Stimulated activated CD4-positive, alpha-beta T cell treated with anti-CD3 and anti-CD28 coated beads, Interleukin-4, amount 100 ng/mL, for 24 hours (primary cell): ENCODE results near the gene OR4Q3.
"Not testable (repeated sequence)": the region's sequence is repeated elsewhere in the genome, so short reads cannot be mapped to it uniquely, and the experiment has no call there.

Source experiments
- DNase-seq: peaks from one replicate; pipeline ENCODE4 v3.0.0-alpha.2; 2020

Gene OR4Q3

DNA sequence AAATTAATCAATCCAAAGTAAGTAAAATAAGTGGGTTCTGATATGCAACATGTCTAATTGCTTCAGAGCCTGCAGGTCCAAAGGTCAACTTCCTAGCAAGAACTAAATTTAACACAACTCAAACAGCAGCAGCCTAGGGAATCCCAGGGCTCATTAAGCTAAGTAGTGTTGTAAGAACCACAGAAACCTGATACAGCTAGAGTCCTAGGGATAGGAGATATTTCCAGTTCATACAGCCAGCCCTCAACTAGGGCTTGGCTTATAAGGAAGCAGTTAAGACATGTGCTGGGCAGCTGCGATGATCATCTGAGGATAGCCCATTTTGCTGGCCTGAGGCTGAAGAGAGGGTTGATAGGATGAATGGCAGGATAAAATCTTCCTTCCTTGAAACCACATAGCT lies at the start of gene OR4Q3:
Gene OR4Q3 (plus strand): TSS at position 316 of the 400 bp plus-strand sequence.
- DNase-seq, result no peak

DNA sequence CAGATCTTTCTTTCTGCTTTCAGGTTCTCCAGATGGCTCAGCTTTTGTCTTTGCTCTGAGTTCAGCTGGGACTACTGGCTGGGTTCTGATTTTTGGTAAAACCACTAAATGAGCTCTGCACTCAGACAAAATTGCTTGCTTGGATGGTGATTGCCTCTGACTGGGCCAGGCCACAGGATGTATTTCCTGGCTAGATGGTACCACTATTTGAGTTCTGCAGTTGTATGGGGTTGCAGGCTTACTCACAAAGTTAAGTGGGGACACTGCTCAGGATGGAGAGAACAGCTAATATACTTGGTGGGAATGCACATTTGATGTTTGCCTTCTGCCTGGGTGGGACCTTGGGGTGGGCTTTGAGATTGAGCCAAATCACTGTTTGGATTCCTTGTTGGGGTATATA lies 14.0 kb upstream of the OR4Q3 start:
- no peak for DNase-seq

DNA sequence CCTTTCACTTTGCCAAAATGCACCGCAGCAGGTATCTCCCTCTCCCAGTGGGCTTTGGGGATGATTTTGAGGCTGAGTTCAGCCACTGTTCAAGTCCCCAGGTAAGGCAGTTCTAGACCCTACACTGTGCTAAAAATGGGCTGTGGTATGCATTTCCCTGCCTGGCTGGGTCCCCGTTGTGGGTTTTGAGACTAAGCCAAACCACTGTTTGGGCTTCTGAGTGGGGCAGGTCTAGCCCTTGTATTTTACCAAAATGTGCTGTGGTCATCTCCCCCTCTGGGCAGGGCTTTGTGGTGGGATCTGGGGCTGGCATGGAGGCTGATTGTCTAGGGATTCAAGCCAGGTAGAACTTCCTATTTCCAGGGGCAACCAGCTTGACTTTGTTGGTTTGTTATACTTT lies 13.6 kb upstream of the OR4Q3 start:
- DNase-seq, result no peak

DNA sequence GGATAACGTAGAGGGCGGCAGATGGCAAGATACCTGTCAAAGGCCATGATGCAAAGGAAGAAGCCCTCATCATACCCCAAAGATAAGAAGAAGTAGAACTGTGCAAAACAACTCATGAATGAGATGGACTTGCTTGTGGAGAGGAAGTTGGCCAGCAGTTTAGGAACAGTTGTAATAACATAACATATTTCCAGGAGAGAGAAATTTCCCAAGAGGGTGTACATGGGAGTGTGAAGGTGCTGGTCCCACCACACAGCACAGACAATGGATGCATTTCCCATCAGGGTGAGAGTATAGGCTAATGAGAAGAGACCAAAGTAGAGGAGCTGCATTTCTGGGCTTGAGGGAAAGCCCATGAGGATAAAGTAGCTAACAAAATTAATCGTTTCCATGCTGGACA lies 9.5 kb upstream of the OR4Q3 start:
- not testable (repeated sequence) for DNase-seq

DNA sequence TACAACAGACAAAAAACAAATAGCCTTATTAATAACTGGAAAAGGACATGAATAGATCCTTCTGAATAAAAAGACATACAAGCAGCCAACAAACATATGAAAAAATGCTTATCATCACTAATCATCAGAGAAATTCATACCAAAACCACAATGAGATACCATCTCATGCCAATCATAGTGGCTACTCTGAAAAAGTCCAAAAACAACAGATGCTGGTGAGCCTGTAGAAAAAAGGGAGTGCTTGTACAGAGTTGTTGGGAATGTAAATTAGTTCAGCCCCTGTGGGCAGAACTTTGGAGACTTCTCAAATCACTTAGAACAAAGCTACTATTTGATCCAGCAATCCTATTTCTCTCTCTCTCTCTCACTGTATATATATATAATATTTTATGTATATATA lies 8.9 kb downstream of the OR4Q3 start:
- not testable (repeated sequence) for DNase-seq

DNA sequence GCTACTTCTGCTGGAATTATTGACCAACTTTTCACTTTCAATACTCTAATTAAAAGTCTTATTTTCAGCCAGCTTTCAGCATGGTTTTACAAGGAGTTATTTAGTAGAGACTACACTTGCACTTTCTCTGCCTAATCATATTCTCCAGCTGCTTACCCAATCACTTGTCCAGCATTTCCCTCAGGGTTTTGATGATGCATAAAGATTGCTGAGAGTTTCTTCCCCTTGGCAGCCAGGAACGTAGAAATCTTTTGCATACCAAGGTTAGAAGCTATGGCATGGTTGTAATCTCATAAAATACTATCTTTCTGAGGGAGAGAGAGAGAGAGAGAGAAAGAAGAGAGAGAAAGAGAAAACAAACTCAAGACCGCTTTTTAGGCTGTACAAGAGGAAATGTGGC lies 10.8 kb downstream of the OR4Q3 start:
- no peak for DNase-seq

DNA sequence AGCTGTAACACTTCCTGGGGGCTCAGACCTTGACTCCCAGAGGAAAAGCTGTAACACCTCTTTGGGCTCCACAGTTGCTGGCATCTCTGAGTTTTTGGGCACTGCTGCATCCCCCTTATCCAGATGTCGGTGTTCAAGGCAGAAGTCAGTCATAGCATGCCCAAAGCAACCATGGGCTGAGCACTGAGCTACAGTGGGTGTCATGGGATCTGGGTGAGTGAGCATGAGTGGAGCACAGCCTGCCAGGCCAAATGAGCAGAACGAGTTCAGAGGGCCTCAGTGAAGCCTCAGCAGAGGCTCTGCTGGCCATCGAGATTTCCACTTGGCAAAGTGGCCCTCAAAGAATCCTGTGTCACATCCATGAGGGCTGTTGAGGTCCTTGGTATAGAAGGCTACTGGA lies 28.1 kb downstream of the OR4Q3 start:
- DNase-seq, result not testable (repeated sequence)

DNA sequence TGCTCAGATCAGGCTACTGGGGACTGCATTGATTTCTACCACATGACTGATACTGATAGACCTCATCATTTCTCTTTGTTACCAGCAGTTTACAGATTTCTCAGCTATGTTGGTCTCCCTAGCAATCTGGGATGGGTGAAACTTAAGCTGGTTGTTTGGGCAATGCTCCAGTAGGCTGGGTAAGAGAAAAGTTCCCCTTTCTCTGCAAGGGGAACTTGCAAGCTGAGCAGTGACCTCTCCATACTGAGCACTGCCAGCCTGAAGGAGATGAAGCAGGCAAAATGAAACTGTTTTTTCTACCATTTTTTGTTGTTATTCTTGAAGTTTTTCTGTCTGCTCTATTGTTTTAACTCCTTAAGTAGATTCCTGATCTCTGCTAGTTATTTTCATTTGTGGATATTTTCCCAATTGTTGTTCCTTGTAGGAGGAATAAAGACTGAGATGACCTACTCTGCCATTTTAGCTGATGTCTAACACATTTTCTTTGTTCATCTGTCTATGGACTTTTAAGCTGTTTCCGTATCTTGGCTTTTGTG lies 28.6 kb downstream of the OR4Q3 start:
- no peak for DNase-seq

DNA sequence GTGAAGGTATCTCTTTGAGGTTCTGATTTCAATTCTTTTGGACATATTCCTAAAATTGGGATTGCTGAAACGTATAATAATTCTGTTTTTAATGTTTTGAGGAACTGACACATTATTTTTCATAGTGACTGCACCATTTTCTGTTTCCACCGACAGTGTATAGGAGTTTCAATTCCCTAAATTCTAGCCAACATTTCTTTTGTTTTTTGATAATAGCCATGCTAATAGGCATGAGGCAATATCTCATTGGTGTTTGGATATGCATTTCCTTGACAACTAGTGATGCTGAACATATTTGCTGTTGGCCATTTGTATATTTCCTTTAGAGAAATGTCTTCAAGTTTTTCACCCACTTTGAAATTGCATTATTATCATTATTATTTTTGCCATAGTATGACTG lies 29.1 kb downstream of the OR4Q3 start:
- DNase-seq, result not testable (repeated sequence)

DNA sequence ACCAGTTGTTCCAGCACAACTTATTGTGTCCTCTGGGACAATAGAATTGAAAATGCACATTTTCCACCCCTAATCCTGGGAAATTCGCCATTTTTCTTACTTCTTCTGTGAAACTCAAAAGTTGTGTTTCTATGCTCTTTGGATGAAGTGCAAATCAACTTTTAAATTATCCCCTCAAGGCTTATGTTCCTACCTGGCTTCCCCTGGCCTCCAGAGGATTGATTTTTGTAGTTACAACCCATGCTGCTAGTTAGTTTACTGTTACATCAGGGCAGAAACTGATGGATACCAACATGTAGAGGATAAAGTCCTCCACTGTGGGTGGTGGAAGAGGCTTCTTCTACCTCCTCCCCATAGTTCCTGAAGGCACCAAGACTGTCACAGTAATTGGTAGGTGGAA lies 29.8 kb downstream of the OR4Q3 start, which contains the start of gene OR4M1:
Gene OR4M1 (plus strand): TSS at position 301 of the 400 bp plus-strand sequence. CDS start 6,819 bp downstream, outside the sequence.
- not testable (repeated sequence) for DNase-seq

DNA sequence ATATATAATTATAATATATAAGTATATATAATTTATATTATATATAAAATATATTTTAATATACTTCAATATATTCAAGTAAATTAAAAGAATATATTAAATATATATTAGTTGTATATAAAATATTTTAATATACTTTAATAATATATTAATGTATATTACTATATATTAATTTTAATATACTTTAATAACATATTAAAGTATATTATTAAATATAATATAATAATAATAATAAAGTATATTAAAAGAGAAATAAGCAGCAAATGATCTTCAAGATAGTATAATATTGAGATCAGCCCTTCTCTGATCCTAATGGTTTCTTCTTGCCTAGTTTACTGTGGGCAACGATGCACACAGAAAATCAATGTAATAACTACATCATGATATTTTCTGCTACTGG lies 32.2 kb downstream of the OR4Q3 start:
- no peak for DNase-seq

DNA sequence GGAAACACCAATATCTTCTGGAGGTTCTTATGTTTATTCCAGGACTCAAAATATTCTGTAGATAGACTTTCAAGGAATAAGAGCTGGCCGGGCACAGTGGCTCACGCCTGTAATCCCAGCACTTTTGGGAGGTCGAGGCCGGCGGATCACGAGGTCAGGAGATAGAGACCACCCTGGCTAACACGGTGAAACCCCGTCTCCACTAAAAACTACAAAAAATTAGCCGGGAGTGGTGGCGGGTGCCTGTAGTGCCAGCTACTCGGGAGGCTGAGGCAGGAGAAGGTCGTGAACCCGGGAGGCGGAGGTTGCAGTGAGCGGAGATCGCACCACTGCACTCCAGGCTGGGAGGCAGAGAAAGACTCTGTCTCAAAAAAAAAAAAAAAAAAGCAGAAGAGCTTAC lies 42.5 kb downstream of the OR4Q3 start:
- not testable (repeated sequence) for DNase-seq

DNA sequence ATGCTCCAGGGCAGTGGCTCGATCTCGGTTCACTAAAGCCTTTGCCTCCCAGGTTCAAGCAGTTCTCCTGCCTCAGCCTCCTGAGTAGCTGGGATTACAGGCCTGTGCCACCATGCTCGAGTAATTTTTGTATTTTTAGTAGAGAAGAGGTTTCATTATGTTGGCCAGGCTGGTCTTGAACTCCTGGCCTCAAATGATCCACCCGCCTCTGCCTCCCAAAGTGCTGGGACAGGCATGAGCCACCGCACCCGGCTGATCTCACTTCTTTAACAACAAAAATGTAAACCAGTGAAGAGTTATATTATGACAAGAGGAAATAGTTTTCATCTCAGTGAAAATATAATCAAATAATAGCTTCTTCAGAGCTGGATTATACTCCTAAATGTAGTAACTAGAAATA lies 43.9 kb downstream of the OR4Q3 start:
- not testable (repeated sequence) for DNase-seq

DNA sequence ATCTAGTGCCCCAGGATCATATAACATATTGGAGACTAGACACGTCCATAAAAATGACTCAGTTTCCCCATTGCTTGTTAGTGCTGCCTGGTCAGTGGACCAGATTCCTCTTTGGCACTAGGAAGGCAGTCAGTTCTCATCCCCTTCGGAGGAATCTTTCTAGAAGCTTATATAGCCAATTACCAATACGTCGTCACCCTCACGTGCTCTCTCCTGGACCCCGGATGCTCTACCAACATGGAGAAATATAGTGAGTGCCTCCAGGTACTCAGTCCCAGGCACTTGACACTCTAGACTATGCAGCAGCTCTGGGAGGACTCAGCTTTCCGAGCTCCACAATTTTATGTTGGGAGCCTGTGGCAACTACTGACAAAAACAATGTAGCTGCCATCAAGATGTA lies 44.8 kb downstream of the OR4Q3 start:
- DNase-seq, result not testable (repeated sequence)

DNA sequence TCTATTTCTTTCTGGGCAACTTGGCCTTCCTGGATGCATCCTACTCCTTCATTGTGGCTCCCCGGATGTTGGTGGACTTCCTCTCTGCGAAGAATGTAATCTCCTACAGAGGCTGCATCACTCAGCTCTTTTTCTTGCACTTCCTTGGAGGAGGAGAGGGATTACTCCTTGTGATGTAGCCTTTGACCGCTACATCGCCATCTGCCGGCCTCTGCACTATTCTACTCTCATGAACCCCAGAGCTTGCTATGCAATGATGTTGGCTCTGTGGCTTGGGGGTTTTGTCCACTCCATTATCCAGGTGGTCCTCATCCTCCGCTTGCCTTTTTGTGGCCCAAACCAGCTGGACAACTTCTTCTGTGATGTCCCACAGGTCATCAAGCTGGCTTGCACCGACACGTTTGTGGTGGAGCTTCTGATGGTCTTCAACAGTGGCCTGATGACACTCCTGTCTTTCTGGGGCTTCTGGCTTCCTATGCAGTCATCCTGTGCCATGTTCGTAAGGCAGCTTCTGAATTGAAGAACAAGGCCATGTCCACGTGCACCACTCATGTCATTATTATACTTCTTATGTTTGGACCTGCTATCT lies 53.2 kb downstream of the OR4Q3 start:
- DNase-seq, result not testable (repeated sequence)
